DMS153 treated with DMSO at 0.1 percent for 48 hours (cell line): ENCODE data around the gene SH3PXD2A.
"Not testable (repeated sequence)": the region's sequence is repeated elsewhere in the genome, so short reads cannot be mapped to it uniquely, and the experiment has no call there.

Source experiments
- DNase-seq: peaks from one replicate; lab custom pipeline; 2025; ENCODE audit not compliant: unreplicated experiment; lab: John Stamatoyannopoulos, UW

The SH3PXD2A gene

DNA sequence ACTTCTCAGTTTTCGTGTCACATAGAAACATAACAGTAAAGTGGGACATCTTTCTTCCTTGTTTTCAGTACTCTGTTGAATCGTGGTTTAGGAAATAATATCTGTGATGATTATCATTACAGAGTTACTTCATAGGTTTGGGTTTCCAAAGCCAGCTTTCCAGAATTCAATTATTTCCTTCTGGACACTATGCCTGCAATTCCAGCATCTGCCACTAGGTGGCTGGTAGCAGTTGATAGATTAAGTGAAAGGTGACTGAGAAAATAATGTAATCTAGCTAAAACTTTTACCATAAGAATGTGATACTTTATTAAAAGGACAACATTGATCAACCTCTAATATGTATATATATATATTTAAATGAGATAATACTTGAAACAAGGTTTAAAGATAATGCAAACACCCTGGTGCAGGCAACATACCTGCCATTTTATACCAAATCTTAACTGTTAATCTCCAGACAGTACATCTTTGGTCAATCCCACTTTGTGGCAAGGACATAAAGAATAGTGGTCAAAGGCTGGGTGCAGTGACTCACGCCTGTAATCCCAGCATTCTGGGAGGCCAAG, 102.6 kb downstream of the SH3PXD2A start:
- no peak for DNase-seq

DNA sequence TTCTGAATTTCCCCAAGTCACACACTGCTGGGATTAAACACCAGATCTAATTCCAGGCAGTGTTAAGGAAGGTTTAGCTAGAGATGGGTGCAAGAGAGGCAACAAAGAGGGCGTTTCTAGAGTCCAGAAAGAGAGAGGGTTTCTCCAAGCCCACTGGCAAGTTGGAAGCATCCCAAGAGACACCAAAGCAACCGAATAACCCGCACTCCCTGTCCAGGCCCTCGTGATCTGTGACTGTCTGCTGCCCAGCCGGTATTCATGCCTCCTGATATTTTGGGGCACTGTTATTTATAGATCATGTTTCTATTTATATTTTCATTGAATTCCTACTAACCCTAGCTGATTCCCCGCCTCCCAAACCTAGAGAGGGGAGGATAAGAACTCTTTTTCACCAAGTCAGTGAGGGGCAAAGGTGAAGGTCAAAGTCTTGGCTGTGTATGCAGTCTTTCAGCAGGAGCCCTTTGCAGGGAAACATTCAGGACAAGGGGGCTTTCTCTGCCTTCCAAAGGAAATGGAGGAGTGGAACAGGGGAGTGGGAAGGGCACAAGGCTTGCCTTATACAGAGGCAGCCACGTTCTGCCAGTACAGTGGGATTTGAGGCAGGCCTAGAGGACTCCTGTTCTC, 103.6 kb downstream of the SH3PXD2A start:
- no peak for DNase-seq

DNA sequence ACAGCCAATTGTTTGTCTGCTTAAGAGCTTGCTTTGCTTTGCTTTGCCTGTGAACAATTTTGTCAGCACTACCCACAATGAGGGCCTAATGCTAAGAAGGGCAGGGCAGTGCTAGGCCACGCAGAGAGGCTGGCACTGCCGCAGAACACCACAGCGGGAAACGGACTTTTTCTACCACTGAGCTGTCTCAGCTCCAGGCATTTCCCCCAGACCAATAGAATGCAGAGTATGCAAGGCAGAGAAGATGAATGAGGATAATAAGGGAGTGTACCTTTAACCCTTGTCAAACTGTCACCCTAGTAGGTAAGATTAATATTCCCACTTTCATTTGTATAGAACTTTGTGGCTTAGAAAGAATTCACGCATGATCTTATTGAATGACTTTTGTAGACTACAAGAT, 104.5 kb downstream of the SH3PXD2A start:
- no peak for DNase-seq

DNA sequence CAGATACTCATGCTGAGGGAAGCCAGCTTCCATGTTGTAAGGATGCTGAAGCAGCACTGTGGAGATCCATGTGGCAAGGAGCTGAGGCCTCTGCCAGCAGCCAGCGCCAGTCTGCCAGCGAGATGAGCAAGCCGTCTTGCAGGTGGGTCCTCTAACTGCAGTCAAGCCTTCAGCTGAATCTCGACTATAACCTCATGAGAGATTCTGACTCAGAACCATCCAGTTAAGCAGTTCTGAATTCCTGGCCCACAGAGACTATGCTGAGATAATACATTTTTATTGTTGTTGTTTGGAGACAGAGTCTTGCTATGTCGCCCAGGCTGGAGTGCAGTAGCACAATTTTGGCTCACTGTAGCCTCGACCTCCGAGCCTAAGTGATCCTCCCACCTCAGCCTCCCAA, 105.6 kb downstream of the SH3PXD2A start:
- no peak for DNase-seq

- no peak for DNase-seq
Measured at GRCh38 chr10:103748020-103748419, 107.4 kb downstream of the SH3PXD2A start.

DNA sequence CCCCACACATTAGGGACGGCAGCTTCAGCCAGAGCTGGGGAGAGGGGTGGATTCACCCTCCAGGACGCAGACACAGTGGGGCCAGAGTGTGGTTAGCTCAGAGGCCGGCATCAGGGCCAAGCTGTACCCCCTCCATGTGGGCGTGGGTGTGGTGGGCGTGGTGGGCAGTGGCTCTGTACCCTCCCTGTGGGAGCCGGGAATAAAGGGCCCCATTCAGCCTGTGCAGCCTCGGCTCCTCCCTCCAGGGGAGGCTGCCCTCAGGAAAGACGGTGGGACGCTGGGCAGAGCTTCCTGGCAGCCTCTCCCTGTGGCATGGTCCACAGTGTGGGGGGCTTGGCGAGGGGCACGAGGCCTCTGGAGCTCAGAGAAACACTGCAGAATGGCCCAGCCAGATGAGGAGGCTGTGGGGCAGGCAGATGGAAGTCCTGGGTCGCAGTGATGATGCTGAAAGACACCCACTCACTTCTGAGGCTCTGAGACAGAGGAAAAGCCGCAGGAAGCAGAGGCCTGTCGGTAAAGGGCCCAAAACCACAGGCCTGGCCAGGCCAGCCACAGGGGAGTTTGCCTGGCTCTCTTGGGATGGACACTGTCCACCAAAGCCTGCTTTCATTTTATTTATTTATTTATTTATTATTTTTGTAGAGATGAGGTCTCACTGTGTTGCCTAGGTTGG, 108.0 kb downstream of the SH3PXD2A start:
- DNase-seq = no peak

GRCh38 chr10:103746598-103746997, 108.8 kb downstream of the SH3PXD2A start:
- no peak for DNase-seq

- DNase-seq = no peak
Measured at GRCh38 chr10:103745341-103746247, 109.8 kb downstream of the SH3PXD2A start.

GRCh38 chr10:103742824-103743223, 112.6 kb downstream of the SH3PXD2A start:
- no peak for DNase-seq

- no peak for DNase-seq
Measured at GRCh38 chr10:103740611-103741010, 114.8 kb downstream of the SH3PXD2A start.

GRCh38 chr10:103739039-103739764, 116.2 kb downstream of the SH3PXD2A start:
- DNase-seq = no peak

- no peak for DNase-seq
Measured at GRCh38 chr10:103737735-103738367, 117.5 kb downstream of the SH3PXD2A start.

- no peak for DNase-seq
Measured at GRCh38 chr10:103736763-103737162, 118.6 kb downstream of the SH3PXD2A start.

GRCh38 chr10:103736044-103736443, 119.3 kb downstream of the SH3PXD2A start:
- DNase-seq = no peak

DNA sequence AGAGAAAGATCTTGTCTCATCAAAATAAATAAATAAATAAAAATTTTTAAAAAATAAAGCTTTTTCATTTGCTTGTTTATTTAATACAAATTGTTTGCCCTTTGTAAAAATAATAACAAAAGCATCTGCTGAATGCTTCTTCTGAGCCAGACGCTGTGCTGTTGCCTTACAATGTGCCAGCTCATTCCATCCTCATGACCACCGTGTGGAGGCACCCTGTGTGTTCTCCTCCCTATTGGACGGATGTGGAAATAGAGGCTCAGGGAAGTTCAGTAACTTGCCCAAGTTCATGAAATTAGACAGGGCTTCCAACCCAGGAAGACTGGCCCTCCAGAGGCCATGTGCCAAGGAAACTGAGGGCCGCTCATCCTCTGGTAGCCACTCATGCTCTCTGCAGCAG, 120.6 kb downstream of the SH3PXD2A start:
- DNase-seq = no peak

- DNase-seq = no peak
Measured at GRCh38 chr10:103733045-103733419, 122.3 kb downstream of the SH3PXD2A start.

DNA sequence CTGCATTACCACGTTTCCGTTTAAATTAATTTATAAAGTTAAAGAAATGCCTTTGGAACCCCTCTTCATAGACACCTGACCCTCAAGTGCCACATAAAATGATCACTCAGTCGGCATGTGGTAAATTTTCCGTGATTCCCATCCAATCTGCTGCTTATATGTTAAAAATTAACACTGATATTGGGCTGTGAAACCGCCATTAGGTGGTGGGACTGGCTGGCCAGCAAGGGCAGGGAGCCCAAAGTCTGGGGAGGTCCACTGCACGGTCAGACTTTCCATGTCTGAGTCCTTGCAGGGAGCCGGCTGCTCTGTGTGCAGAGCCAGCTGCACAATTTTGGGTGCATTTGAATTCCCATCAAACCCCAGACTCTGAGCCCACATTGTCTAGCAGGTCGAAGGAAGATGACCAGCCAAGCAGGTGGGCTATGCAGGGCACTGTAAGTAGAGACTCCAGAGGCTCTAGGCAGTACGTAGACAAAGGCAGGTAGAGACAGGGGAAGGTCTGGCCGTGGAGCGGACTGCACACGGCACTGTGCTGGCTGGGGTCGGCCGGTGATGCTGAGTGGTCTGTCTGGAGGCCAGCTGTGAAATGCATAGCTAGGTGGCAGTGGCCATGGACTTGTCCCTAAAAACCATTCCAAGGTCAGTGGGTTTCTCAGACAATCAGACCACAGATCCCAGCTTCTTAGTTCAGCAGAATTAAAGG, 122.9 kb downstream of the SH3PXD2A start:
- no peak for DNase-seq

DNA sequence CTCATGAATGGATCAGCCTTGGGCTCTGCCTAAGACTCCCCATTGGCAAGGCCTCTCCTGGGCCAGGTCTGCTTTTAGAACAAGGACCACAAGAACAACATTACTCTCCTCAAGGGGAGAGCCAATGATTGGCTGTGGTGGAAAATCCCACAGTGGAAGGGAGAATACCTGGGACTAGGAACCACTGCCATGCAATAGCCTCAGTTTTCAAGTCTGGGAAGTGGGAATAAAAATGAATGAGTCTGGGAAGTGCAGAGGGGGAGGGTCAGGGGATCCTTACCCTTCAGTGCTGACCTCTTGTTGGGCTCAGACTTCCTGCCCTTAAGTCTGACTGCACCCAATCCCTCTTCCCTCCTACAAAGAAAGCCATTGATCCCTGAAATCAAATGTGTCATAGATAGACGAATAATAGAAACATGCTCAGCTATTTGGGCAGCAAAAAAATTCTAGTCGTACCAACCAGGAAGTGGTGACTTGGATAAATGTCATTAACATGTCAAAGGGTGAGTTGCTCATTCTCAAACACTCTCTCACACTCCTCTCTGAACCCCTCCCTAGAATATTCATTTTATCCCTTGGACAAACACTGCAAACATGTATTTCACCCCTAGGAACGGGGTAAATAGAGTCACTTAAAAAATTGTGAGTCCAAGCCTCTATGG, 123.6 kb downstream of the SH3PXD2A start:
- no peak for DNase-seq

GRCh38 chr10:103731026-103731425, 124.3 kb downstream of the SH3PXD2A start:
- DNase-seq = not testable (repeated sequence)
